H9 (cell line): ENCODE data around the gene MRPS18B. TPM values are rescaled to one million over a fixed set of nuclear protein-coding genes. Genes with fewer than 3 reads are reported as not detected.

ENCODE experiments used
- DNase-seq: peaks from one replicate; pipeline ENCODE4 v3.0.0-alpha.2; 2017
- H2AFZ ChIP-seq: one replicate; pipeline ENCODE4 v1.6.1; 2013; ENCODE audit warnings: mild to moderate bottlenecking, low read length, control low read depth, moderate library complexity
- H2AK5ac ChIP-seq: 2 replicates; pipeline ENCODE4 v1.6.1; 2013; ENCODE audit warnings: low read length, control low read depth, mixed read lengths; ENCODE audit not compliant: insufficient read length
- H2BK120ac ChIP-seq: one replicate; pipeline ENCODE4 v1.6.1; 2013; ENCODE audit warnings: low read depth, mild to moderate bottlenecking, low read length, control low read depth, inconsistent platforms; ENCODE audit not compliant: poor library complexity, severe bottlenecking
- H2BK12ac ChIP-seq: 2 replicates; pipeline ENCODE4 v1.6.1; 2013; ENCODE audit warnings: low read length, control low read depth, mixed read lengths, low read depth; ENCODE audit not compliant: insufficient read length
- H2BK15ac ChIP-seq: 2 replicates; pipeline ENCODE4 v1.6.1; 2013; ENCODE audit warnings: low read depth, low read length, control low read depth
- H2BK20ac ChIP-seq: one replicate; pipeline ENCODE4 v1.6.1; 2013; ENCODE audit warnings: low read depth, mild to moderate bottlenecking, low read length, control low read depth, inconsistent platforms; ENCODE audit not compliant: poor library complexity, severe bottlenecking
- H2BK5ac ChIP-seq: 2 replicates; pipeline ENCODE4 v1.6.1; 2013; ENCODE audit warnings: low read length, control low read depth, mixed read lengths; ENCODE audit not compliant: insufficient read length
- H3K14ac ChIP-seq: 2 replicates; pipeline ENCODE4 v1.6.1; 2013; ENCODE audit warnings: low read length, control low read depth; ENCODE audit not compliant: insufficient read depth
- H3K18ac ChIP-seq: 2 replicates; pipeline ENCODE4 v1.6.1; 2013; ENCODE audit warnings: low read depth, mild to moderate bottlenecking, mixed read lengths, low read length, control low read depth; ENCODE audit not compliant: insufficient read length
- H3K23ac ChIP-seq: 2 replicates; pipeline ENCODE4 v1.6.1; 2013; ENCODE audit warnings: low read length, control low read depth, mixed read lengths, low read depth; ENCODE audit not compliant: insufficient read length
- H3K23me2 ChIP-seq: 2 replicates; pipeline ENCODE4 v1.6.1; 2013; ENCODE audit warnings: low read depth, mild to moderate bottlenecking, mixed read lengths, low read length, control low read depth; ENCODE audit not compliant: insufficient read length, poor library complexity, severe bottlenecking
- H3K27ac ChIP-seq: 2 replicates; pipeline ENCODE4 v1.5.1; 2013; ENCODE audit warnings: low read length, control low read depth, mixed read lengths, low read depth; ENCODE audit not compliant: insufficient read length
- H3K27me3 ChIP-seq: 2 replicates; pipeline ENCODE4 v1.6.1; 2013; ENCODE audit warnings: low read length, control low read depth, inconsistent platforms; ENCODE audit not compliant: insufficient read depth
- H3K4ac ChIP-seq: 2 replicates; pipeline ENCODE4 v1.6.1; 2013; ENCODE audit warnings: low read depth, mild to moderate bottlenecking, control low read depth, inconsistent platforms, low read length, moderate library complexity
- H3K4me1 ChIP-seq: 2 replicates; pipeline ENCODE4 v1.6.1; 2013; ENCODE audit warnings: low read length, control low read depth, inconsistent platforms; ENCODE audit not compliant: insufficient read depth
- H3K4me2 ChIP-seq: 2 replicates; pipeline ENCODE4 v1.6.1; 2013; ENCODE audit warnings: low read length, control low read depth, mixed read lengths; ENCODE audit not compliant: insufficient read length, insufficient read depth
- H3K56ac ChIP-seq: 2 replicates; pipeline ENCODE4 v1.6.1; 2013; ENCODE audit warnings: low read depth, mild to moderate bottlenecking, mixed read lengths, low read length, control low read depth; ENCODE audit not compliant: insufficient read length
- H3K79me1 ChIP-seq: 2 replicates; pipeline ENCODE4 v1.6.1; 2013; ENCODE audit warnings: low read depth, mild to moderate bottlenecking, moderate library complexity, low read length, control low read depth, inconsistent platforms; ENCODE audit not compliant: insufficient read depth, poor library complexity, severe bottlenecking
- H3K79me2 ChIP-seq: 2 replicates; pipeline ENCODE4 v1.6.1; 2013; ENCODE audit warnings: low read length, control low read depth, inconsistent platforms; ENCODE audit not compliant: insufficient read depth
- H3K9ac ChIP-seq: 2 replicates; pipeline ENCODE4 v1.6.1; 2013; ENCODE audit warnings: low read length, control low read depth, mixed read lengths; ENCODE audit not compliant: insufficient read length; ENCODE audit errors: extremely low read depth
- H3K9me3 ChIP-seq: one replicate; pipeline ENCODE4 v1.6.1; 2013; ENCODE audit warnings: low read depth, low read length, inconsistent platforms; ENCODE audit not compliant: control insufficient read depth
- H3T11ph ChIP-seq: one replicate; pipeline ENCODE4 v1.6.1; 2013; ENCODE audit warnings: mild to moderate bottlenecking, low read length, control low read depth, inconsistent platforms
- H4K20me1 ChIP-seq: one replicate; pipeline ENCODE4 v1.6.1; 2013; ENCODE audit not compliant: control insufficient read depth, insufficient read length, insufficient read depth
- H4K5ac ChIP-seq: 2 replicates; pipeline ENCODE4 v1.6.1; 2013; ENCODE audit warnings: low read depth, mild to moderate bottlenecking, mixed read lengths, low read length, control low read depth; ENCODE audit not compliant: insufficient read length
- H4K8ac ChIP-seq: replicated peaks from 2 replicates; pipeline ENCODE4 v1.6.1; 2013; ENCODE audit warnings: low read length, control low read depth, mixed read lengths, low read depth; ENCODE audit not compliant: insufficient read length
- H4K91ac ChIP-seq: 2 replicates; pipeline ENCODE4 v1.6.1; 2013; ENCODE audit warnings: low read depth, mild to moderate bottlenecking, moderate library complexity, mixed read lengths, low read length, control low read depth; ENCODE audit not compliant: insufficient read length
- H3K27ac Mint-ChIP-seq, 3 experiments: 2 replicates in 2 of 3; 3 replicates in 1 of 3; pipeline ENCODE4 v1.8.0; 2020 to 2021; ENCODE audit warnings: mixed read lengths in 3 of 3, mild to moderate bottlenecking in 1 of 3, moderate library complexity in 1 of 3
- H3K27me3 Mint-ChIP-seq: 2 replicates; pipeline ENCODE4 v1.8.0; 2021; ENCODE audit warnings: low read depth, mild to moderate bottlenecking, moderate library complexity, mixed read lengths
- H3K36me3 Mint-ChIP-seq, 3 experiments: 2 replicates in 2 of 3; 3 replicates in 1 of 3; pipeline ENCODE4 v1.8.0; 2020 to 2021; ENCODE audit warnings: low read depth in 3 of 3, mixed read lengths in 3 of 3; ENCODE audit not compliant: insufficient read depth in 1 of 3
- H3K4me1 Mint-ChIP-seq, 2 experiments: 2 replicates each; pipeline ENCODE4 v1.8.0; 2020; ENCODE audit warnings: mixed read lengths in 2 of 2
- H3K4me3 Mint-ChIP-seq, 2 experiments: 2 replicates in 1 of 2; 3 replicates in 1 of 2; pipeline ENCODE4 v1.8.0; 2020 to 2021; ENCODE audit warnings: mild to moderate bottlenecking in 2 of 2, mixed read lengths in 2 of 2, moderate library complexity in 1 of 2
- H3K9me3 Mint-ChIP-seq, 2 experiments: 2 replicates in 1 of 2; 3 replicates in 1 of 2; pipeline ENCODE4 v1.8.0; 2020; ENCODE audit warnings: mild to moderate bottlenecking in 2 of 2, mixed read lengths in 2 of 2, moderate library complexity in 1 of 2
- CTCF ChIP-seq: fragments of 200-600 bp; sonication (generic); conservative IDR thresholded peaks from 3 replicates; pipeline ENCODE4 v1.8.0; 2021; ENCODE audit warnings: antibody characterized with exemption, mild to moderate bottlenecking
- WGBS: extraction: QIAGEN DNeasy Blood & Tissue Kit; methylation state at CpG from one replicate; pipeline ENCODE4 v1.1.7; 2013; ENCODE audit warnings: missing lambda C conversion rate, low lambda C conversion rate, mixed read lengths; ENCODE audit not compliant: insufficient read length; ENCODE audit errors: extremely low coverage; 5-methylcytosine and 5-hydroxymethylcytosine counted together
- total RNA-seq: library from RNA; stranded (reverse); gene quantifications from 2 replicates; pipeline ENCODE4 v1.2.1, GENCODE V29; 2021

Gene MRPS18B
- total RNA-seq, 1 experiment from 2014 or later = 54.0 TPM

- no peaks in the 10 kb centered on the region for H3K79me2 ChIP-seq
- Mint-ChIP-seq H3K27me3 (no peaks in the 10 kb centered on the region), H3K9me3 (no peaks in the 10 kb centered on the region; a peak in 1 of 5 replicates), H3K27ac (no peak overlapping the region), H3K36me3 (peaks cover 22 to 70% (median 66%) of the 10 kb centered on the region in 3 experiments; a peak in 6 of 7 replicates), H3K4me3 (no peak overlapping the region; a peak in 1 of 5 replicates), H3K4me1 (peaks cover 14% of the 10 kb centered on the region in 2 experiments)
- no peak overlapping the region for H3T11ph ChIP-seq
- H2BK12ac ChIP-seq = no peak overlapping the region
- H4K91ac ChIP-seq = no peak overlapping the region
- H3K9me3 ChIP-seq = no peaks in the 10 kb centered on the region
- H3K27me3 ChIP-seq = no peaks in the 10 kb centered on the region
- H3K56ac ChIP-seq = no peak overlapping the region
- no peak overlapping the region for H3K14ac ChIP-seq
- no peaks in the 10 kb centered on the region for H4K20me1 ChIP-seq
- H2AFZ ChIP-seq = no peak overlapping the region
- no peak overlapping the region for H3K18ac ChIP-seq
- no peak overlapping the region for H2BK5ac ChIP-seq
- H2BK15ac ChIP-seq = no peak overlapping the region
- DNase-seq = no peak
- no peak overlapping the region for H3K23ac ChIP-seq
- no peak overlapping the region for H4K5ac ChIP-seq
- no peak overlapping the region for H2AK5ac ChIP-seq
- no peak overlapping the region for H3K4ac ChIP-seq
- no peak for TF ChIP-seq CTCF
- no peak overlapping the region for H3K27ac ChIP-seq
- no CpG with 5 or more reads among the region's 8 CpGs for WGBS
- peaks cover 9% of the 10 kb centered on the region for H3K23me2 ChIP-seq
- H3K79me1 ChIP-seq = no peaks in the 10 kb centered on the region
- H2BK120ac ChIP-seq = no peak overlapping the region
- no peak overlapping the region for H3K9ac ChIP-seq
- H4K8ac ChIP-seq = no peak overlapping the region
- H3K4me1 ChIP-seq = no peaks in the 10 kb centered on the region; the same call in 1 of the 2 replicates
- no peak overlapping the region for H3K4me2 ChIP-seq
- no peak overlapping the region for H2BK20ac ChIP-seq
Observed at GRCh38 chr6:30625511-30625910, 7.9 kb downstream of the MRPS18B start.
